ENCODE measurements around the gene STRADA.
"Not testable (repeated sequence)": the region's sequence is repeated elsewhere in the genome, so short reads cannot be mapped to it uniquely, and the experiment has no call there.

Gene STRADA

GRCh38 chr17:63722403-63722802 is 19.2 kb downstream of the STRADA start:
- H3K4me3 ChIP-seq = no peak overlapping the region
- H3K9me3 ChIP-seq = no peaks in the 10 kb centered on the region
- H3K36me3 ChIP-seq = peaks cover 11 to 40% (median 26%) of the 10 kb centered on the region in 3 donors
- no peak for DNase-seq
- intact Hi-C loops (cut with DNase I; ENCODE audit: low total_unique reads) = no loop called here
- no peak overlapping the region for H3K27ac ChIP-seq
- H3K4me1 ChIP-seq = no peaks in the 10 kb centered on the region
- no peak for TF ChIP-seq CTCF (IDR thresholded peaks at IDR 0.05)
- H3K27me3 ChIP-seq = no peaks in the 10 kb centered on the region

- intact Hi-C loops (cut with DNase I; ENCODE audit: low total_unique reads); H3K27me3 ChIP-seq; DNase-seq: not testable (repeated sequence)
Observed at GRCh38 chr17:63720194-63720593, 21.4 kb downstream of the STRADA start.

GRCh38 chr17:63718988-63719387 is 22.6 kb downstream of the STRADA start:
- no peak for TF ChIP-seq CTCF (IDR thresholded peaks at IDR 0.05)
- Histone ChIP-seq H3K27ac (no peak overlapping the region), H3K4me1 (no peaks in the 10 kb centered on the region), H3K36me3 (peaks cover 11 to 21% (median 11%) of the 10 kb centered on the region in 3 donors), H3K27me3 (no peaks in the 10 kb centered on the region), H3K4me3 (no peak overlapping the region), H3K9me3 (no peaks in the 10 kb centered on the region)
- intact Hi-C loops (cut with DNase I; ENCODE audit: low total_unique reads) = no loop called here
- no peak for DNase-seq

More at GRCh38 chr17:63720194-63720593, 21.4 kb downstream of the STRADA start:
- not testable (repeated sequence) for H3K4me1 ChIP-seq, H3K27ac ChIP-seq, H3K9me3 ChIP-seq, H3K4me3 ChIP-seq
- H3K36me3 ChIP-seq = peaks cover 1 to 21% (median 3%) of the 10 kb centered on the region in 3 donors

GRCh38 chr17:63716426-63716825 is 25.2 kb downstream of the STRADA start:
- no peak for DNase-seq
- Histone ChIP-seq H3K4me3 (no peak overlapping the region), H3K27ac (no peak overlapping the region), H3K27me3 (no peaks in the 10 kb centered on the region), H3K4me1 (no peaks in the 10 kb centered on the region), H3K9me3 (no peaks in the 10 kb centered on the region), H3K36me3 (peaks cover 31 to 39% (median 34%) of the 10 kb centered on the region in 3 donors)
- intact Hi-C loops (cut with DNase I; ENCODE audit: low total_unique reads) = no loop called here
- TF ChIP-seq CTCF (IDR thresholded peaks at IDR 0.05) = no peak

GRCh38 chr17:63714550-63715277 is 26.9 kb downstream of the STRADA start:
- intact Hi-C loops (cut with DNase I; ENCODE audit: low total_unique reads) = no loop called here
- H3K36me3 ChIP-seq = peaks cover 46 to 56% (median 51%) of the 10 kb centered on the region in 3 donors
- no peak overlapping the region for H3K4me3 ChIP-seq
- H3K27me3 ChIP-seq = no peaks in the 10 kb centered on the region
- TF ChIP-seq CTCF (IDR thresholded peaks at IDR 0.05) = no peak
- DNase-seq = no peak
- H3K27ac ChIP-seq = no peak overlapping the region
- no peaks in the 10 kb centered on the region for H3K9me3 ChIP-seq
- H3K4me1 ChIP-seq = no peaks in the 10 kb centered on the region

GRCh38 chr17:63709110-63709509 is 32.5 kb downstream of the STRADA start:
- TF ChIP-seq CTCF (IDR thresholded peaks at IDR 0.05) = no peak

More at GRCh38 chr17:63709110-63709509, 32.5 kb downstream of the STRADA start:
- Histone ChIP-seq H3K9me3 (no peaks in the 10 kb centered on the region), H3K4me3 (no peak overlapping the region), H3K27ac (no peak overlapping the region), H3K4me1 (no peaks in the 10 kb centered on the region), H3K27me3 (no peaks in the 10 kb centered on the region), H3K36me3 (peaks cover 61 to 97% (median 92%) of the 10 kb centered on the region in 3 donors)
- no peak for DNase-seq
- intact Hi-C loops (cut with DNase I; ENCODE audit: low total_unique reads) = no loop called here

Data from tibial artery (tissue), 4 donors.